Vagina (tissue), 2 donors: ENCODE data around the gene PCSK9. TPM values are rescaled to one million over a fixed set of nuclear protein-coding genes. Genes with fewer than 3 reads are reported as not detected.

Experiments
- DNase-seq, 2 donors: peaks; one replicate each; pipeline ENCODE4 v3.0.0-alpha.2; 2017; ENCODE audit errors: extremely low spot score in 2 of 2
- H3K27ac ChIP-seq: fragments of 200-600 bp; sonication (generic); one replicate; pipeline ENCODE4 v1.5.1; 2019
- H3K27me3 ChIP-seq: fragments of 200-600 bp; sonication (generic); one replicate; pipeline ENCODE4 v1.5.1; 2019
- H3K36me3 ChIP-seq, 2 donors: fragments of 200-600 bp; sonication (generic); one replicate each; pipeline ENCODE4 v1.5.1; 2017 to 2019
- H3K4me1 ChIP-seq: fragments of 200-600 bp; sonication (generic); one replicate; pipeline ENCODE4 v1.5.1; 2019
- H3K4me3 ChIP-seq, 2 donors: fragments of 200-600 bp; sonication (generic); 1 replicate in 1 of 2; 2 replicates in 1 of 2; pipeline ENCODE4 v1.5.1; 2016 to 2019
- H3K9me3 ChIP-seq: fragments of 200-600 bp; sonication (generic); one replicate; pipeline ENCODE4 v1.5.1; 2019
- POLR2A ChIP-seq, 2 donors: fragments of 450-650 bp; IDR thresholded peaks; one replicate each; pipeline ENCODE4 v1.6.1; 2017; ENCODE audit warnings: antibody characterized with exemption in 2 of 2, mild to moderate bottlenecking in 2 of 2, moderate library complexity in 2 of 2
- POLR2AphosphoS5 ChIP-seq, 2 donors: sonication (generic); formaldehyde crosslinking; IDR thresholded peaks; one replicate each; pipeline ENCODE4 v1.9.0; 2017; ENCODE audit warnings: antibody characterized with exemption in 2 of 2, mild to moderate bottlenecking in 2 of 2, low read depth in 1 of 2; ENCODE audit not compliant: insufficient read depth in 1 of 2
- intact Hi-C: fragments of 100-400 bp; cut with DNase I; formaldehyde crosslinking; loops from one replicate; pipeline ENCODE4 v1.15.1; 2023
- total RNA-seq: library from RNA; depleted of rRNA; stranded (reverse); fragments of >200 nt; gene quantifications from one replicate; pipeline ENCODE4 v1.2.3, GENCODE V29; 2016
- TF ChIP-seq, protein P1 (sequence below), 3 experiments: fragments of 450-650 bp in 2 of 3; fragments of 200-600 bp in 1 of 3; sonication (generic) in 1 of 3; IDR thresholded peaks; one replicate each; pipeline ENCODE4 v1.5.1; 2017 to 2019; ENCODE audit warnings: antibody characterized with exemption in 3 of 3, mild to moderate bottlenecking in 2 of 3, moderate library complexity in 2 of 3

The PCSK9 gene
- total RNA-seq, 1 donor from 2014 or later, result 0.25 TPM

DNA sequence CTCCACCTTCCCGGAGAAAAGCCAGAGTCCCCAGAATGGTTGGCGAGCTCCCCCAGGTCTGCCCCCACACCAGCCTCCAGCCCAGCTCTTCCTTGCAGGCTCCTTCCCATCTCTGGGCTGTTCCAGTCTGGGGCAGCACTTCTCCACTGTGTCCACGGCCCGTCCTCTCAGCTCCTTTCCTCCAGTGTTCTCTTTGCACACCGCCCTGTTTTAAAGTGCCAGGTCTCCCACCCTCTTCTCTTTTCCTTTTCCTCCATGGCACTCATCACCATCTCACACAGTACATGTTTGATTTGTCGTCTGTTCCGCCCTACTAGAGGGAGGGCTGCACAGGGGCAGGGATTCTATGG is 6.1 kb upstream of the PCSK9 start:
- no peak for TF ChIP-seq POLR2AphosphoS5 (IDR thresholded peaks at IDR 0.05; ENCODE audit: insufficient read depth in 1 of 2, low read depth in 1 of 2)
- no peak for TF ChIP-seq POLR2A (IDR thresholded peaks at IDR 0.05)
- TF ChIP-seq, protein P1, sequence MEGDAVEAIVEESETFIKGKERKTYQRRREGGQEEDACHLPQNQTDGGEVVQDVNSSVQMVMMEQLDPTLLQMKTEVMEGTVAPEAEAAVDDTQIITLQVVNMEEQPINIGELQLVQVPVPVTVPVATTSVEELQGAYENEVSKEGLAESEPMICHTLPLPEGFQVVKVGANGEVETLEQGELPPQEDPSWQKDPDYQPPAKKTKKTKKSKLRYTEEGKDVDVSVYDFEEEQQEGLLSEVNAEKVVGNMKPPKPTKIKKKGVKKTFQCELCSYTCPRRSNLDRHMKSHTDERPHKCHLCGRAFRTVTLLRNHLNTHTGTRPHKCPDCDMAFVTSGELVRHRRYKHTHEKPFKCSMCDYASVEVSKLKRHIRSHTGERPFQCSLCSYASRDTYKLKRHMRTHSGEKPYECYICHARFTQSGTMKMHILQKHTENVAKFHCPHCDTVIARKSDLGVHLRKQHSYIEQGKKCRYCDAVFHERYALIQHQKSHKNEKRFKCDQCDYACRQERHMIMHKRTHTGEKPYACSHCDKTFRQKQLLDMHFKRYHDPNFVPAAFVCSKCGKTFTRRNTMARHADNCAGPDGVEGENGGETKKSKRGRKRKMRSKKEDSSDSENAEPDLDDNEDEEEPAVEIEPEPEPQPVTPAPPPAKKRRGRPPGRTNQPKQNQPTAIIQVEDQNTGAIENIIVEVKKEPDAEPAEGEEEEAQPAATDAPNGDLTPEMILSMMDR (IDR thresholded peaks at IDR 0.05), result no peak
- intact Hi-C loops, result no loop called here
- no peaks in the 10 kb centered on the region for H3K36me3 ChIP-seq
- no peak for DNase-seq
- no peaks in the 10 kb centered on the region for H3K27me3 ChIP-seq
- H3K9me3 ChIP-seq, result no peaks in the 10 kb centered on the region
- H3K27ac ChIP-seq, result no peak overlapping the region
- H3K4me3 ChIP-seq, result no peak overlapping the region
- no peaks in the 10 kb centered on the region for H3K4me1 ChIP-seq

DNA sequence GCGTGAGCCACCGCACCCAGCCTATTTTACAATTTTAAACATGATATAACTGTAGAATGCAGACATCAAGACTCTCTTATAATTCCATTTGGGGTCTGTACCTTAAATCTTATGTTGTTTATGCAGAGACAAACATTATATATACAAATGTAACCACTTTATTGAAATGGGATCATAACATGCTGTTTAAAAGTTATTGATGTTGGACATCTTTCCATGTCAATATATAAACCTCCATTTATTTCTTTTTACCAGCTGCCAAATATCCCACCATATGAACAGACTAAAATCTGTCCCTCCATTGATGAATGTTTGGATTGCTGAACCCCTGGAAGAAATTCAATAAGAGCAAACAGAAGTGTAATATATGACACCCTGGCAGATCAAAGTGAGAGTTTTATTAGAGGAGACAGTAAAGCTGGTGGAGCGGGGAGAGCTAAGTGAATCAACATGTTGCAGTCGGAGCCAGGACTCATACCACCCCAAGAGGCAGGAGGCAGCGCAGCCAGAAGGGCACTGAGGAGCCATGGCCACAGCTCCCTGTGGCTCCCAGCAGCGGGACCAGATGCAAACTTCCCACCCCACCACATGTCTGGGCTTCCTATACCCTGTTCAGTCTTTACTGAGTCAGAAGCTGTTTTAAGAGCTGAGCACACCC is 4.7 kb upstream of the PCSK9 start:
- H3K9me3 ChIP-seq, result no peaks in the 10 kb centered on the region
- intact Hi-C loops, result no loop called here
- no peak overlapping the region for H3K4me3 ChIP-seq
- peaks cover 7% of the 10 kb centered on the region for H3K4me1 ChIP-seq
- no peaks in the 10 kb centered on the region for H3K27me3 ChIP-seq
- TF ChIP-seq, protein P1 (IDR thresholded peaks at IDR 0.05), result no peak
- TF ChIP-seq POLR2AphosphoS5 (IDR thresholded peaks at IDR 0.05; ENCODE audit: insufficient read depth in 1 of 2, low read depth in 1 of 2) (no peak), POLR2A (IDR thresholded peaks at IDR 0.05) (no peak)
- no peaks in the 10 kb centered on the region for H3K36me3 ChIP-seq
- DNase-seq, result no peak
- H3K27ac ChIP-seq, result no peak overlapping the region

DNA sequence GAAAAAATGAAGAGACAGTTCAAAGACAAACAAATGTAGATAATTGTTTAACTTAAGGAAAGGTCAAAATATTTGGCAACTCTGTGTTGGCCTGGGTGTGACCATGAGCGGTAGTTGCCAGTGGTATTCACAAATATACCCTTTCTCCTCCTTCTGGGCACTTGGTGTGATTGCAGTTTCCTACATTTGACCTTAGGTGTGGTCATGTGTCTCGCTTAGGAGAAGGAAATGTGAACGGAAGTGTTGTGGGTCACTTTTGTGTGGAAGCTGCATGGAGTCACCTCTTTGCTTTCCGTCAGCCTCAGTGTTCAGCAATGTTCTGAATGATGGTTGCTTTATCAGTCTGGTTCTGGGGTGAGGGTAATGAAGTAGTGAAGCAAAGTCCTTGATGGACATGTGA is 3.4 kb upstream of the PCSK9 start:
- no peak overlapping the region for H3K27ac ChIP-seq
- no peaks in the 10 kb centered on the region for H3K9me3 ChIP-seq
- no peak for TF ChIP-seq POLR2A (IDR thresholded peaks at IDR 0.05)
- TF ChIP-seq, protein P1 (IDR thresholded peaks at IDR 0.05), result no peak
- no peak for TF ChIP-seq POLR2AphosphoS5 (IDR thresholded peaks at IDR 0.05; ENCODE audit: insufficient read depth in 1 of 2, low read depth in 1 of 2)
- intact Hi-C loops, result no loop called here
- no peaks in the 10 kb centered on the region for H3K27me3 ChIP-seq
- no peak overlapping the region for H3K4me3 ChIP-seq
- no peaks in the 10 kb centered on the region for H3K36me3 ChIP-seq
- peaks cover 18% of the 10 kb centered on the region for H3K4me1 ChIP-seq
- no peak for DNase-seq

DNA sequence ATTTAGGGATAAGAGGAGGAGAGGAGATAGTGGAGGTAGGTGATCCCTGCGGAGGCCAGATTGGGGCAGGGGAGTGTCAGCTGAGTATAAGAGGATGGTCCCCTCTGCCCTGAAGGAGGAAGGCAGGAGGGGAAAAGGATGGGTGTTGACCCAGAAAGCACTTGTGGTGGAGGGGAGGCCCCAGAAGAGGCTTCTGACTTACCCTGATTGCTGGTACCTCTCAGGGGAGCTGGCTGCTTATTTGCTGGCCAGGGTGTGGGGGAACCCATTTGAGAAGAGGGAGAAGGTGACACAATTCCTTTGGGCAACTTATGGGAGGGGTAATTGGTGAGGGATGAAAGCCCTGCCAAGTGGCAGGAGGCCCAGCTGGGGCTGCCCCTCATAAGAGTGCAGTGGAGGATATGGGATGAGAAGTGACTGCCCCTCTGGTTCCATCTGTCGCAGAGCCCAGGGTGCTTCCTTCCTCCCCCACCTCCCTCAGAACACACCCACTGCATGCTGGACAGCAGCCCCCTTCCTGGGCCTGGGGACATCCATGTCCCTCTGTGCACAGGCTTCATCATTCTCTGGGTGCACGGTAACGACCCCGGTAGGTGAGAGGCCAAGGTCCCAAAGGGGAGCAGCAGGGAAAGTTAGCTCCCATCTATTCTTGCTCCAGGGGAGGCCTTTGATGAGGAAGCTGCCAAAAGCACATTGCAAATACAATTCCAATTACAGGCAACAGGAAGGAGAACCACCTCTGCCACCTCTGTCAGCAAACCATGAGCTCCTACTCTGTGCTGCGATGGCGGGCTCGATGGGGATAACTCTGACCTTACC is 1.4 kb upstream of the PCSK9 start:
- DNase-seq, result no peak
- intact Hi-C loops, result no loop called here
- TF ChIP-seq POLR2A (IDR thresholded peaks at IDR 0.05) (no peak), POLR2AphosphoS5 (IDR thresholded peaks at IDR 0.05; ENCODE audit: insufficient read depth in 1 of 2, low read depth in 1 of 2) (no peak)
- TF ChIP-seq, protein P1 (IDR thresholded peaks at IDR 0.05), result no peak

DNA sequence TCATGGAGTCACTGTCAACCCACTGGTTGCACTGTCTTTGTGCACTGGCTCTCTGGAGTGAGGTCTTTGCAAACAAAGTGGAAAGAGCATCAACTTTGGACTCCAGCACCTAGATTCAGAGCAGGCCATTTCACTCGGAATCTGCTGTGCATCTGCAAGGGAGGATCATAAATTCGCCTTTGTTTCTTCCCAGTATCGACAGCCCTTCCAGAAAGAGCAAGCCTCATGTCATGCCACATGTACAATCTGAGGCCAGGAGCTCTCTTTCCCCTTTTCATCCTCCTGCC is 853 bp upstream of the PCSK9 start:
- DNase-seq, result no peak
- Histone ChIP-seq H3K4me3 (no peak overlapping the region), H3K4me1 (peaks cover 20% of the 10 kb centered on the region), H3K9me3 (no peaks in the 10 kb centered on the region), H3K36me3 (no peaks in the 10 kb centered on the region), H3K27me3 (no peaks in the 10 kb centered on the region), H3K27ac (no peak overlapping the region)
- TF ChIP-seq, protein P1 (IDR thresholded peaks at IDR 0.05), result no peak
- no peak for TF ChIP-seq POLR2A (IDR thresholded peaks at IDR 0.05)
- no peak for TF ChIP-seq POLR2AphosphoS5 (IDR thresholded peaks at IDR 0.05; ENCODE audit: insufficient read depth in 1 of 2, low read depth in 1 of 2)
- intact Hi-C loops, result no loop called here

More for the DNA sequence above, 1.4 kb upstream of the PCSK9 start:
- Histone ChIP-seq H3K9me3 (no peaks in the 10 kb centered on the region), H3K36me3 (no peaks in the 10 kb centered on the region), H3K27ac (no peak overlapping the region), H3K27me3 (no peaks in the 10 kb centered on the region), H3K4me1 (peaks cover 20% of the 10 kb centered on the region), H3K4me3 (no peak overlapping the region)
